Vagina (tissue), 2 donors: ENCODE results near the gene RINL. TPM values are rescaled to one million over a fixed set of nuclear protein-coding genes. Genes with fewer than 3 reads are reported as not detected.

ENCODE experiments used
- DNase-seq, 2 donors: peaks; one replicate each; pipeline ENCODE4 v3.0.0-alpha.2; 2017; ENCODE audit errors: extremely low spot score in 2 of 2
- H3K27ac ChIP-seq: fragments of 200-600 bp; sonication (generic); one replicate; pipeline ENCODE4 v1.5.1; 2019
- H3K27me3 ChIP-seq: fragments of 200-600 bp; sonication (generic); one replicate; pipeline ENCODE4 v1.5.1; 2019
- H3K36me3 ChIP-seq, 2 donors: fragments of 200-600 bp; sonication (generic); one replicate each; pipeline ENCODE4 v1.5.1; 2017 to 2019
- H3K4me1 ChIP-seq: fragments of 200-600 bp; sonication (generic); one replicate; pipeline ENCODE4 v1.5.1; 2019
- H3K4me3 ChIP-seq, 2 donors: fragments of 200-600 bp; sonication (generic); 1 replicate in 1 of 2; 2 replicates in 1 of 2; pipeline ENCODE4 v1.5.1; 2016 to 2019
- H3K9me3 ChIP-seq: fragments of 200-600 bp; sonication (generic); one replicate; pipeline ENCODE4 v1.5.1; 2019
- POLR2A ChIP-seq, 2 donors: fragments of 450-650 bp; IDR thresholded peaks; one replicate each; pipeline ENCODE4 v1.6.1; 2017; ENCODE audit warnings: antibody characterized with exemption in 2 of 2, mild to moderate bottlenecking in 2 of 2, moderate library complexity in 2 of 2
- POLR2AphosphoS5 ChIP-seq, 2 donors: sonication (generic); formaldehyde crosslinking; IDR thresholded peaks; one replicate each; pipeline ENCODE4 v1.9.0; 2017; ENCODE audit warnings: antibody characterized with exemption in 2 of 2, mild to moderate bottlenecking in 2 of 2, low read depth in 1 of 2; ENCODE audit not compliant: insufficient read depth in 1 of 2
- intact Hi-C: fragments of 100-400 bp; cut with DNase I; formaldehyde crosslinking; loops from one replicate; pipeline ENCODE4 v1.15.1; 2023
- total RNA-seq: library from RNA; depleted of rRNA; stranded (reverse); fragments of >200 nt; gene quantifications from one replicate; pipeline ENCODE4 v1.2.3, GENCODE V29; 2016
- TF ChIP-seq, protein P1 (sequence below), 3 experiments: fragments of 450-650 bp in 2 of 3; fragments of 200-600 bp in 1 of 3; sonication (generic) in 1 of 3; IDR thresholded peaks; one replicate each; pipeline ENCODE4 v1.5.1; 2017 to 2019; ENCODE audit warnings: antibody characterized with exemption in 3 of 3, mild to moderate bottlenecking in 2 of 3, moderate library complexity in 2 of 3

RINL gene
- total RNA-seq, 1 donor from 2014 or later, result 7.4 TPM

DNA sequence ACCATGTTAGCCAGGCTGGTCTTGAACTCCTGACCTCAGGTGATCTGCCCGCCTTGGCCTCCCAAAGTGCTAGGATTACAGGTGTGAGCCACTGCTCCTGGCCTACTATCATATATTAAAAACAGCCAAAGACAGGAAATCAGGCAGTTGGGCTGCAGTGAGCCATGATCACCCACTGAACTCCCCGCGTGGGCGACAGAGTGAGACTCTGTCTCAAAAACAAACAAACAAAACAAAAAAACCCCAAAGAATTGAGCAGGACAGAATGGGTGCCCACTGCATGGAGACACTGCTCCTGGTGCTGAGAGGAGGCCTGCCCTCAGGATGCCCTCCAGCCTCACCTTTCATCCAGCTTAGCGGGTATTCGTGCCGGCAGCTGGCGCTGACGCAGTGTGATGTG is 5.2 kb upstream of the RINL start:
- H3K36me3 ChIP-seq, result peaks cover 0 to 34% of the 10 kb centered on the region in 2 donors
- TF ChIP-seq, protein P1, sequence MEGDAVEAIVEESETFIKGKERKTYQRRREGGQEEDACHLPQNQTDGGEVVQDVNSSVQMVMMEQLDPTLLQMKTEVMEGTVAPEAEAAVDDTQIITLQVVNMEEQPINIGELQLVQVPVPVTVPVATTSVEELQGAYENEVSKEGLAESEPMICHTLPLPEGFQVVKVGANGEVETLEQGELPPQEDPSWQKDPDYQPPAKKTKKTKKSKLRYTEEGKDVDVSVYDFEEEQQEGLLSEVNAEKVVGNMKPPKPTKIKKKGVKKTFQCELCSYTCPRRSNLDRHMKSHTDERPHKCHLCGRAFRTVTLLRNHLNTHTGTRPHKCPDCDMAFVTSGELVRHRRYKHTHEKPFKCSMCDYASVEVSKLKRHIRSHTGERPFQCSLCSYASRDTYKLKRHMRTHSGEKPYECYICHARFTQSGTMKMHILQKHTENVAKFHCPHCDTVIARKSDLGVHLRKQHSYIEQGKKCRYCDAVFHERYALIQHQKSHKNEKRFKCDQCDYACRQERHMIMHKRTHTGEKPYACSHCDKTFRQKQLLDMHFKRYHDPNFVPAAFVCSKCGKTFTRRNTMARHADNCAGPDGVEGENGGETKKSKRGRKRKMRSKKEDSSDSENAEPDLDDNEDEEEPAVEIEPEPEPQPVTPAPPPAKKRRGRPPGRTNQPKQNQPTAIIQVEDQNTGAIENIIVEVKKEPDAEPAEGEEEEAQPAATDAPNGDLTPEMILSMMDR (IDR thresholded peaks at IDR 0.05), result no peak
- TF ChIP-seq POLR2A (IDR thresholded peaks at IDR 0.05), result no peak
- no peak for TF ChIP-seq POLR2AphosphoS5 (IDR thresholded peaks at IDR 0.05; ENCODE audit: insufficient read depth in 1 of 2, low read depth in 1 of 2)

DNA sequence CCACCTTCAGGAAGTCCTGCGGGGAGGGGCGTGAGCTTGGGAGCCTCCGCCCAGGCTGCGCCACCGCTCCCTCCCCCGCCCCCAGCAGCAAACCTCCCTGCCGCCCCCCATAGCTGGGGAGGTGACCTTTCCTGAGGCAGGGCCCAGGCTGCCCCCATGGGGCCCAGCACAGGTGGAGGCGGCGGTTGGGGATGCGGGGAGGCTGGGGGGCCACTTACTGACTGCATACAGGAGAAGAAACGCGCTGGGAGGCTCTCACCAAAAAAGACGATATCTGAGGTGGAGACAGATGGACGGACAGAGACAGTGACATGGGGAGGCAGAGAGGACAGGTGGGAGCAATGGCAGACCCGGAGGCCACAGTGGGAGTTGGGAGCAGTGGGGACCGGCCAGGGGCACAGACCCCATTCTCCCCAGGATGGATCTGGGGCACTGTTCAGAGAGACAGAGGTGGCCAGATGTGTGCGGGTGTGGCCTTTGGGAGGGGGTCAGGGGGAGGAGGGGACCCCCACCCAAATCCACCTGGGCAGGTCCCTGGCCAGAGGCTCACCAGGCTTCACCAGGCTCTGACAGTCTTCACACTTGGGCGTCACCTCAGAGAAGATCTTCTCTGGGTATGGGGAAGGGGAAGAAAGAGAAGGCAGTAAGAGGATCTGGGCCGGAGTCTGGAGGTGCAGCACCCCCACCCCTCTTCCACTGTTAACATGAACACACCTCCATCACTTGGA is 3.0 kb upstream of the RINL start:
- H3K4me3 ChIP-seq, result no peak overlapping the region
- no peaks in the 10 kb centered on the region for H3K9me3 ChIP-seq
- TF ChIP-seq, protein P1 (IDR thresholded peaks at IDR 0.05), result no peak
- TF ChIP-seq POLR2A (IDR thresholded peaks at IDR 0.05) (no peak), POLR2AphosphoS5 (IDR thresholded peaks at IDR 0.05; ENCODE audit: insufficient read depth in 1 of 2, low read depth in 1 of 2) (no peak)
- intact Hi-C loops, result no loop called here
- DNase-seq, result peak in 1 of 2 donors; percentile 88
- no peak overlapping the region for H3K27ac ChIP-seq
- H3K36me3 ChIP-seq, result peaks cover 0 to 30% of the 10 kb centered on the region in 2 donors
- H3K27me3 ChIP-seq, result no peaks in the 10 kb centered on the region
- peaks cover 6% of the 10 kb centered on the region for H3K4me1 ChIP-seq

More for the DNA sequence above, 5.2 kb upstream of the RINL start:
- H3K27me3 ChIP-seq, result no peaks in the 10 kb centered on the region
- no peak for DNase-seq
- H3K9me3 ChIP-seq, result no peaks in the 10 kb centered on the region
- H3K4me3 ChIP-seq, result no peak overlapping the region
- no peaks in the 10 kb centered on the region for H3K4me1 ChIP-seq
- intact Hi-C loops, result no loop called here
- no peak overlapping the region for H3K27ac ChIP-seq

DNA sequence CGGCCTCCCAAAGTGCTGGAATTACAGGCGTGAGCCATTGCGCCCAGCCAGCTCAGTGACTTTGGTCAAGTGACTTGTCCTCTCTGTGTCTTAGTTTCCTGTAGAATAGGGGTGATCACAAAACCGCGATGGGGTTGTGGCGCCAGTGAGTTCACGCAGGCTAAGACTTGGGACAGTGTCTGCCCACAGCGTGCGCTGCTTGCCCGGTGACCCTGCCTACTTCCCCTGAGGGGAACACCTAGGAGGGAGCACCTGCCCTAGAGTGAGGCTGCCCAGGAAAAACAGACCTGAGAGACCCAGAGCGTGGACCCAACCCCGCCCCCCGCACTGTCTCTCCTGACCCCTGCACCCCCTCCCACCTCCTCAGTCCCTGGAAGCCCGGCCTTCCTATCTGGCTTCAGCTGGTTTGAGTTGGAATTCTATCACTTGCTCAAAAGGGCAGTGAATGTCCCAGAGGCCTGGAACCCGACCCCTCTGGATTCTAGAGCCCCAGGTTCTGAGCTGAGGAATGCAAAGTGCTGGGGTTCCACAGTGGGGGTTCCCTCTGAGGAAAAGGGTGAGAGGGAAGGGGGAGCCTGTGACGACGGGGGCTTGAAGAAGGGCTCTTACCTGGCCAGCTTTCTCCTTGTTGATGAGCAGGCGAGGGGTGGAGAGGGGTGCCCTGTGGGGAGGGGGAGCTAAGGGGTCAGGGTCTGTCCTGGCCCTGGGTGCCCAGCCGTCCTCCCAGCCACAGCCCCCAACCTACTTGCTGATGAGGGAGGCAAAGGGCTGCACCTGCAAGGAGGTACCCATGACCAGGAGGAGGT is 2.2 kb upstream of the RINL start:
- Histone ChIP-seq H3K27me3 (no peaks in the 10 kb centered on the region), H3K27ac (no peak overlapping the region), H3K4me3 (no peak overlapping the region), H3K9me3 (no peaks in the 10 kb centered on the region), H3K4me1 (peaks cover 6% of the 10 kb centered on the region), H3K36me3 (peaks cover 0 to 30% of the 10 kb centered on the region in 2 donors)
- no peak for DNase-seq
- intact Hi-C loops, result no loop called here
- no peak for TF ChIP-seq POLR2A (IDR thresholded peaks at IDR 0.05)
- TF ChIP-seq POLR2AphosphoS5 (IDR thresholded peaks at IDR 0.05; ENCODE audit: insufficient read depth in 1 of 2, low read depth in 1 of 2), result no peak
- TF ChIP-seq, protein P1 (IDR thresholded peaks at IDR 0.05), result no peak

DNA sequence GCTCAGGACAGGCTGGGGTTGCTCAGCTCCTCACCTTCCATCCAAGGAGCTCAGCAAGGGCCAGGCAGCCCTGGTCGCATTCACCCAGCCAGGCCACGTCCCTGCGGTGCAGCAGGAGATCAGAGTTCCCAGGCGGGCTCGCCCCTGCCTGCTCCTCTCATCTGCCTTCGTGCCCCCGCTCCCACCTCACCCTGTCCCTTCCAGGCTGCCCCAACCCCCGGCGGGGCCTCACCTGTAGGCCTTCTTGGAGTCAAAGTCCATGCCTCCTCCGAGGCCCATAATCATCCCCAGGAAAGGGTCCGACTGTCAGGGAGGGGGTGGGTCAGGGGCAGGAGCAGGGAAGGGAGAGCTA is 1.3 kb upstream of the RINL start:
- no peaks in the 10 kb centered on the region for H3K9me3 ChIP-seq
- no peaks in the 10 kb centered on the region for H3K27me3 ChIP-seq
- peak in 1 of 2 donors; percentile 85 for DNase-seq
- no peak overlapping the region for H3K27ac ChIP-seq
- intact Hi-C loops, result no loop called here
- peaks cover 6% of the 10 kb centered on the region for H3K4me1 ChIP-seq
- peaks cover 0 to 30% of the 10 kb centered on the region in 2 donors for H3K36me3 ChIP-seq
- no peak overlapping the region for H3K4me3 ChIP-seq
- TF ChIP-seq POLR2A (IDR thresholded peaks at IDR 0.05), result no peak

DNA sequence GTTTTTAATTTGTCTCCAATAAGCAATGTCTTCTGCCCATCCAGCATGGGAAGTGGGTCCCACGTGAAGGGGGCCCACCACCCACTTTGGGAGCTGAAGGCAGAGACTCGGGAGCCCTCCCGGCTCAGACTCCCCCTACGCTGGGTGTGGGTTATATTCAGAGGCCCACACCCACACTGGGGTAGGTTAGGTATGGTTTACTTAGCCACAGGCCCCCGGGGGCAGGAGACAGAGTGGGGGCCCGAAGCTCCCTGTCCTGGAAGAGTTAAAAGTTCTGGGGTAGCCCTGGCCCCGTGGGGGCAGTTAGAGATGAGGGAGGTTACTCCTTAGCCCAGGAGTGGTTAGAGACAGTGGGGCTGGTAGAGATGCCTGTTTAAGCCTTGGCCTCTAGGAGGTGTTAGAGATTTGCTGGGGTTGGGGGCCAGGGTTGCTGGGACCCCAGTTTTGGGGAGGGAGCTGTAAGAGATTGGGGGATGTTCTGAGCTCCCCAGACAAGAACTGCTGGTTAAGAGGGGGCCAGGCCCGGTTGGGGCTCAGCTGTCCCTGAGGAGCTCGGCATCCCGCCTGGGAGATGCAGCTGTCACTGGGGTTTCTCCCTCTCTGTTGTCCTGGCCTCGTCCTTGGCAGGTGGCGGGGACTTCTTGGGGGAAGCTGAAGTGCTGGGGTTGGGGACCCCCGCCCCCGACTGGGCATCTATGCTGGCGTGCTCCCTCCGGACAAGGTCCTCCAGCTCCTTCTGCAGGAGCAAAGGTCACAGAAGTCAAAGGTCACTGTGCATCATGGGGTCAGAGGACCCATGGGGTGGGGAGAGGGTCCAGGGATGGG is 712 bp upstream of the RINL start:
- no peaks in the 10 kb centered on the region for H3K27me3 ChIP-seq
- no peak for DNase-seq
- H3K27ac ChIP-seq, result peak overlapping the region; percentile 45
- no peak overlapping the region for H3K4me3 ChIP-seq
- intact Hi-C loops, result no loop called here
- no peaks in the 10 kb centered on the region for H3K9me3 ChIP-seq
- peaks cover 0 to 26% of the 10 kb centered on the region in 2 donors for H3K36me3 ChIP-seq
- peaks cover 6% of the 10 kb centered on the region for H3K4me1 ChIP-seq
- TF ChIP-seq POLR2AphosphoS5 (IDR thresholded peaks at IDR 0.05; ENCODE audit: insufficient read depth in 1 of 2, low read depth in 1 of 2), result no peak
- TF ChIP-seq, protein P1 (IDR thresholded peaks at IDR 0.05), result no peak
- TF ChIP-seq POLR2A (IDR thresholded peaks at IDR 0.05), result no peak
